OCI-LY3 (cell line): ENCODE results near the gene WASF2.

Source experiments
- EZH2phosphoT487 ChIP-seq: fragments of 200-600 bp; shearing (Covaris generic); IDR thresholded peaks from 2 replicates; pipeline ENCODE4 v1.6.1; 2018; ENCODE audit warnings: antibody characterized with exemption, mixed run types, low read depth
- TF ChIP-seq, protein P1 (sequence below): fragments of 200-600, 300-600 bp; sonication (generic); IDR thresholded peaks from 2 replicates; pipeline ENCODE4 v1.5.1; 2014; ENCODE audit warnings: antibody characterized with exemption, low read length, low read depth

GRCh38 chr1:27492796-27493195 is 2.8 kb upstream of the WASF2 start:
- TF ChIP-seq, protein P1, sequence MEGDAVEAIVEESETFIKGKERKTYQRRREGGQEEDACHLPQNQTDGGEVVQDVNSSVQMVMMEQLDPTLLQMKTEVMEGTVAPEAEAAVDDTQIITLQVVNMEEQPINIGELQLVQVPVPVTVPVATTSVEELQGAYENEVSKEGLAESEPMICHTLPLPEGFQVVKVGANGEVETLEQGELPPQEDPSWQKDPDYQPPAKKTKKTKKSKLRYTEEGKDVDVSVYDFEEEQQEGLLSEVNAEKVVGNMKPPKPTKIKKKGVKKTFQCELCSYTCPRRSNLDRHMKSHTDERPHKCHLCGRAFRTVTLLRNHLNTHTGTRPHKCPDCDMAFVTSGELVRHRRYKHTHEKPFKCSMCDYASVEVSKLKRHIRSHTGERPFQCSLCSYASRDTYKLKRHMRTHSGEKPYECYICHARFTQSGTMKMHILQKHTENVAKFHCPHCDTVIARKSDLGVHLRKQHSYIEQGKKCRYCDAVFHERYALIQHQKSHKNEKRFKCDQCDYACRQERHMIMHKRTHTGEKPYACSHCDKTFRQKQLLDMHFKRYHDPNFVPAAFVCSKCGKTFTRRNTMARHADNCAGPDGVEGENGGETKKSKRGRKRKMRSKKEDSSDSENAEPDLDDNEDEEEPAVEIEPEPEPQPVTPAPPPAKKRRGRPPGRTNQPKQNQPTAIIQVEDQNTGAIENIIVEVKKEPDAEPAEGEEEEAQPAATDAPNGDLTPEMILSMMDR: no peak
- no peak for TF ChIP-seq EZH2phosphoT487
